ENCODE results near the gene CALHM2.
A peak's percentile ranks its signal among the peaks of the same experiment; 100 is the strongest.
"Not testable (repeated sequence)": the region's sequence is repeated elsewhere in the genome, so short reads cannot be mapped to it uniquely, and the experiment has no call there.

Gene CALHM2

GRCh38 chr10:103448746-103449145 is 3.4 kb downstream of the CALHM2 start:
- no peak for DNase-seq

GRCh38 chr10:103447187-103447586 is 5.0 kb downstream of the CALHM2 start:
- DNase-seq, result no peak

GRCh38 chr10:103445767-103446567 is 6.2 kb downstream of the CALHM2 start:
- no peak for DNase-seq

- no peak for DNase-seq
Observed at GRCh38 chr10:103445366-103445765, 6.8 kb downstream of the CALHM2 start.

GRCh38 chr10:103444478-103444877 is 7.7 kb downstream of the CALHM2 start:
- DNase-seq, result no peak

- no peak for DNase-seq
Observed at GRCh38 chr10:103443475-103444185, 8.5 kb downstream of the CALHM2 start.

- no peak for DNase-seq
Observed at GRCh38 chr10:103442031-103442461, 10.1 kb downstream of the CALHM2 start.

GRCh38 chr10:103441611-103442010 is 10.6 kb downstream of the CALHM2 start:
- no peak for DNase-seq

GRCh38 chr10:103441206-103441605 is 11.0 kb downstream of the CALHM2 start:
- DNase-seq, result no peak

GRCh38 chr10:103440416-103440815 is 11.8 kb downstream of the CALHM2 start:
- no peak for DNase-seq

GRCh38 chr10:103439776-103440175 is 12.4 kb downstream of the CALHM2 start:
- DNase-seq, result no peak

GRCh38 chr10:103433858-103434257 is 18.3 kb downstream of the CALHM2 start:
- DNase-seq, result no peak

GRCh38 chr10:103431902-103432301 is 20.3 kb downstream of the CALHM2 start:
- DNase-seq, result no peak

- no peak for DNase-seq
Observed at GRCh38 chr10:103429647-103430046, 22.5 kb downstream of the CALHM2 start.

GRCh38 chr10:103428989-103429643 is 23.1 kb downstream of the CALHM2 start:
- no peak for DNase-seq

- no peak for DNase-seq
Observed at GRCh38 chr10:103427866-103428265, 24.3 kb downstream of the CALHM2 start.

- DNase-seq, result no peak
Observed at GRCh38 chr10:103423748-103424147, 28.4 kb downstream of the CALHM2 start.

GRCh38 chr10:103419101-103419500 is 33.1 kb downstream of the CALHM2 start:
- no peak for DNase-seq

- no peak for DNase-seq
Observed at GRCh38 chr10:103417601-103418000, 34.6 kb downstream of the CALHM2 start.

GRCh38 chr10:103417148-103417469 is 35.1 kb downstream of the CALHM2 start:
- not testable (repeated sequence) for DNase-seq

- peak; percentile 33 to 46 for DNase-seq
Observed at GRCh38 chr10:103416436-103417147, 35.6 kb downstream of the CALHM2 start.

GRCh38 chr10:103415581-103415980 is 36.6 kb downstream of the CALHM2 start:
- no peak for DNase-seq

- DNase-seq, result no peak
Observed at GRCh38 chr10:103413564-103413963, 38.6 kb downstream of the CALHM2 start.
